ENCODE measurements around the gene CSPG4. TPM values are rescaled to one million over a fixed set of nuclear protein-coding genes. Genes with fewer than 3 reads are reported as not detected.
A peak's percentile ranks its signal among the peaks of the same experiment; 100 is the strongest.

Gene CSPG4
- total and polyA plus RNA-seq, 2 of the 13 experiments (the other 11 are each of a cell fraction or from before 2014, with no cell fraction given), result 0.01 to 0.04 TPM

DNA sequence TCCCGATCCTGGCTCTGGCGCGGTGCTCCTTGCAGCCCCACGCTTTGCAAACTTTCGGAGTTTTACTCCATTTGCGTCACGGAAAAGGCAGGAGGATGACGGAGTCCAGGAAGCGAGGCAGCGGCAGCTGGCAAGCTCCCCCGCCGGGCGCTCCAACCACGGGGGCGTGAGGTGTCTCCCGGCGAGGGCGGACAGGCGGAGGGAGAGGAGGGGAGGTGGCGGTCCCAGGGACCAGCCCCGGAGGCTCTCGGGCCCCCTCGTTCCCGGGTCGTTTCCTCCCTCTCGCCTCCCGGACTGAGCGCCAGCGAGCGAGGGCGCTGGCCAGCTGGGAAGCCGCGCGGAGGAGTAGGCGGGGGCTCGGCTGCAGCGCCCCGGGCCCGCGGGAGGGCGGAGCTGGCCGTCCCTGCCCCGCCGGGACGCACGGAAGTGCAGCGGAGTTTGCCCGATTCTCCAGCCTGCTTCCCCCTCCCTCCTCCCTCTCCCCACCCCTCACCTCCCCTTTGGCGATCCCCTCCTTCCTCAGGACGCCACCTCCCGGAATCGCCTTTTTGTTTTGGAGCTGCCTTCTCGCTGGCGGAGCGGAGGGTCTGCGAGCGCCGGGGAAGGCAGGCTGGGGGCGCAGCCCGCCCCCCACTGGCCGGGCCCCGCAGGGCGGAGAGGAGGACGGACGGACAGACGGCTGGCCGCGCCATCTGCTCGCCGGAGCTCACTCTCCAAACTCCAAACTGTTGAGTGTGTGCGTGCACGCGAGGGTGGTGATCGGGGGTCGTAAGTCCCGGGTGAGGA is 65.1 kb downstream of the CSPG4 start, which contains the start of gene SNX33 (continued):
- TF ChIP-seq, protein P1, sequence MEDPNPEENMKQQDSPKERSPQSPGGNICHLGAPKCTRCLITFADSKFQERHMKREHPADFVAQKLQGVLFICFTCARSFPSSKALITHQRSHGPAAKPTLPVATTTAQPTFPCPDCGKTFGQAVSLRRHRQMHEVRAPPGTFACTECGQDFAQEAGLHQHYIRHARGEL (CRISPR knock-in tag; IDR thresholded peaks at IDR 0.05), result no peak
- no peak for TF ChIP-seq SETDB1 (CRISPR knock-in tag; IDR thresholded peaks at IDR 0.05; ENCODE audit: borderline replicate concordance)
- TF ChIP-seq FIP1L1 (IDR thresholded peaks at IDR 0.05; ENCODE audit: borderline replicate concordance, insufficient read depth, low read depth, low read length), result no peak
- no peak for TF ChIP-seq SP140L (CRISPR knock-in tag; IDR thresholded peaks at IDR 0.05; ENCODE audit: borderline replicate concordance)
- no peak for TF ChIP-seq CBX1 (IDR thresholded peaks at IDR 0.05; ENCODE audit: low read depth)
- peak; percentile 44 for TF ChIP-seq HDAC2 (CRISPR knock-in tag; IDR thresholded peaks at IDR 0.05)
- TF ChIP-seq RBM39 (IDR thresholded peaks at IDR 0.05; ENCODE audit: low read depth, low read length, poor library complexity, severe bottlenecking), result no peak
- TF ChIP-seq, protein P2, sequence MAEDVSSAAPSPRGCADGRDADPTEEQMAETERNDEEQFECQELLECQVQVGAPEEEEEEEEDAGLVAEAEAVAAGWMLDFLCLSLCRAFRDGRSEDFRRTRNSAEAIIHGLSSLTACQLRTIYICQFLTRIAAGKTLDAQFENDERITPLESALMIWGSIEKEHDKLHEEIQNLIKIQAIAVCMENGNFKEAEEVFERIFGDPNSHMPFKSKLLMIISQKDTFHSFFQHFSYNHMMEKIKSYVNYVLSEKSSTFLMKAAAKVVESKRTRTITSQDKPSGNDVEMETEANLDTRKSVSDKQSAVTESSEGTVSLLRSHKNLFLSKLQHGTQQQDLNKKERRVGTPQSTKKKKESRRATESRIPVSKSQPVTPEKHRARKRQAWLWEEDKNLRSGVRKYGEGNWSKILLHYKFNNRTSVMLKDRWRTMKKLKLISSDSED (CRISPR knock-in tag; IDR thresholded peaks at IDR 0.05), result no peak
- TF ChIP-seq, protein P3, sequence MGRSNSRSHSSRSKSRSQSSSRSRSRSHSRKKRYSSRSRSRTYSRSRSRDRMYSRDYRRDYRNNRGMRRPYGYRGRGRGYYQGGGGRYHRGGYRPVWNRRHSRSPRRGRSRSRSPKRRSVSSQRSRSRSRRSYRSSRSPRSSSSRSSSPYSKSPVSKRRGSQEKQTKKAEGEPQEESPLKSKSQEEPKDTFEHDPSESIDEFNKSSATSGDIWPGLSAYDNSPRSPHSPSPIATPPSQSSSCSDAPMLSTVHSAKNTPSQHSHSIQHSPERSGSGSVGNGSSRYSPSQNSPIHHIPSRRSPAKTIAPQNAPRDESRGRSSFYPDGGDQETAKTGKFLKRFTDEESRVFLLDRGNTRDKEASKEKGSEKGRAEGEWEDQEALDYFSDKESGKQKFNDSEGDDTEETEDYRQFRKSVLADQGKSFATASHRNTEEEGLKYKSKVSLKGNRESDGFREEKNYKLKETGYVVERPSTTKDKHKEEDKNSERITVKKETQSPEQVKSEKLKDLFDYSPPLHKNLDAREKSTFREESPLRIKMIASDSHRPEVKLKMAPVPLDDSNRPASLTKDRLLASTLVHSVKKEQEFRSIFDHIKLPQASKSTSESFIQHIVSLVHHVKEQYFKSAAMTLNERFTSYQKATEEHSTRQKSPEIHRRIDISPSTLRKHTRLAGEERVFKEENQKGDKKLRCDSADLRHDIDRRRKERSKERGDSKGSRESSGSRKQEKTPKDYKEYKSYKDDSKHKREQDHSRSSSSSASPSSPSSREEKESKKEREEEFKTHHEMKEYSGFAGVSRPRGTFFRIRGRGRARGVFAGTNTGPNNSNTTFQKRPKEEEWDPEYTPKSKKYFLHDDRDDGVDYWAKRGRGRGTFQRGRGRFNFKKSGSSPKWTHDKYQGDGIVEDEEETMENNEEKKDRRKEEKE (IDR thresholded peaks at IDR 0.05), result no peak
- peak; percentile 46 for TF ChIP-seq MED1 (CRISPR knock-in tag; IDR thresholded peaks at IDR 0.05)
- no peak; the same call in 1 of the 2 replicates for TF ChIP-seq SOX5 (CRISPR knock-in tag; IDR thresholded peaks at IDR 0.05; ENCODE audit: borderline replicate concordance)
- TF ChIP-seq HMG20A (CRISPR knock-in tag; IDR thresholded peaks at IDR 0.05; ENCODE audit: borderline replicate concordance), result peak; percentile 5; the same call in 1 of the 2 replicates
- TF ChIP-seq, protein P4, sequence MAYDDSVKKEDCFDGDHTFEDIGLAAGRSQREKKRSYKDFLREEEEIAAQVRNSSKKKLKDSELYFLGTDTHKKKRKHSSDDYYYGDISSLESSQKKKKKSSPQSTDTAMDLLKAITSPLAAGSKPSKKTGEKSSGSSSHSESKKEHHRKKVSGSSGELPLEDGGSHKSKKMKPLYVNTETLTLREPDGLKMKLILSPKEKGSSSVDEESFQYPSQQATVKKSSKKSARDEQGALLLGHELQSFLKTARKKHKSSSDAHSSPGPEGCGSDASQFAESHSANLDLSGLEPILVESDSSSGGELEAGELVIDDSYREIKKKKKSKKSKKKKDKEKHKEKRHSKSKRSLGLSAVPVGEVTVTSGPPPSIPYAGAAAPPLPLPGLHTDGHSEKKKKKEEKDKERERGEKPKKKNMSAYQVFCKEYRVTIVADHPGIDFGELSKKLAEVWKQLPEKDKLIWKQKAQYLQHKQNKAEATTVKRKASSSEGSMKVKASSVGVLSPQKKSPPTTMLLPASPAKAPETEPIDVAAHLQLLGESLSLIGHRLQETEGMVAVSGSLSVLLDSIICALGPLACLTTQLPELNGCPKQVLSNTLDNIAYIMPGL (CRISPR knock-in tag; IDR thresholded peaks at IDR 0.05; ENCODE audit: borderline replicate concordance in 1 of 2, low read depth in 1 of 2), result peak; percentile 90 to 91
- TF ChIP-seq MAFG (CRISPR knock-in tag; IDR thresholded peaks at IDR 0.05), result no peak
- no peak for TF ChIP-seq ZNF775 (CRISPR knock-in tag; IDR thresholded peaks at IDR 0.05; ENCODE audit: borderline replicate concordance)
- TF ChIP-seq FOXC1 (CRISPR knock-in tag; IDR thresholded peaks at IDR 0.05; ENCODE audit: borderline replicate concordance), result no peak; the same call in 1 of the 2 replicates
- TF ChIP-seq, protein P5, sequence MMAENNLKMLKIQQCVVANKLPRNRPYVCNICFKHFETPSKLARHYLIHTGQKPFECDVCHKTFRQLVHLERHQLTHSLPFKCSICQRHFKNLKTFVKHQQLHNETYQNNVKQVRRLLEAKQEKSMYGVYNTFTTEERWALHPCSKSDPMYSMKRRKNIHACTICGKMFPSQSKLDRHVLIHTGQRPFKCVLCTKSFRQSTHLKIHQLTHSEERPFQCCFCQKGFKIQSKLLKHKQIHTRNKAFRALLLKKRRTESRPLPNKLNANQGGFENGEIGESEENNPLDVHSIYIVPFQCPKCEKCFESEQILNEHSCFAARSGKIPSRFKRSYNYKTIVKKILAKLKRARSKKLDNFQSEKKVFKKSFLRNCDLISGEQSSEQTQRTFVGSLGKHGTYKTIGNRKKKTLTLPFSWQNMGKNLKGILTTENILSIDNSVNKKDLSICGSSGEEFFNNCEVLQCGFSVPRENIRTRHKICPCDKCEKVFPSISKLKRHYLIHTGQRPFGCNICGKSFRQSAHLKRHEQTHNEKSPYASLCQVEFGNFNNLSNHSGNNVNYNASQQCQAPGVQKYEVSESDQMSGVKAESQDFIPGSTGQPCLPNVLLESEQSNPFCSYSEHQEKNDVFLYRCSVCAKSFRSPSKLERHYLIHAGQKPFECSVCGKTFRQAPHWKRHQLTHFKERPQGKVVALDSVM (CRISPR knock-in tag; IDR thresholded peaks at IDR 0.05), result no peak
- peak; percentile 72; the same call in 1 of the 2 replicates for TF ChIP-seq ZNF850 (CRISPR knock-in tag; conservative IDR thresholded peaks at IDR 0.05)
- TF ChIP-seq ZNF143 (CRISPR knock-in tag; IDR thresholded peaks at IDR 0.05), result peak; percentile 45; the same call in 1 of the 2 replicates
- peak; percentile 63 for TF ChIP-seq ZFX (CRISPR knock-in tag; IDR thresholded peaks at IDR 0.05; ENCODE audit: low read depth)

All from HepG2 (cell line).